Panc1 (cell line): ENCODE results near the gene SART1. TPM values are rescaled to one million over a fixed set of nuclear protein-coding genes. Genes with fewer than 3 reads are reported as not detected.
A peak's percentile ranks its signal among the peaks of the same experiment; 100 is the strongest.
"Not testable (repeated sequence)": the region's sequence is repeated elsewhere in the genome, so short reads cannot be mapped to it uniquely, and the experiment has no call there.

Experiments used
- ATAC-seq: fragments of 200-7000 bp; cut with Tn5 transposase; 2 replicates; pipeline ENCODE4 v1.9.1; 2020; ENCODE audit warnings: mild to moderate bottlenecking, moderate library complexity
- BruUV-seq: library from RNA; stranded (reverse); fragments of 400-500 nt; replicated peaks from 2 replicates; lab custom pipeline; 2021; lab: Mats Ljungman, UMichigan
- CTCF ChIA-PET: fragments of 300-600 bp; sonication (Branson Sonifier 250); formaldehyde crosslinking; loops from one replicate; lab custom pipeline; 2022; ENCODE audit warnings: antibody characterized with exemption; lab: Charles Lee
- POLR2A ChIA-PET: fragments of 300-600 bp; sonication (Branson Sonifier 250); formaldehyde crosslinking; loops from one replicate; lab custom pipeline; 2022; ENCODE audit warnings: antibody characterized with exemption; lab: Charles Lee
- DNase-seq: peaks from one replicate; pipeline ENCODE4 v3.0.0-alpha.2; 2010; ENCODE audit warnings: low read depth, low spot score
- H3K27ac ChIP-seq: 2 replicates; pipeline ENCODE4 v1.5.1; 2011; ENCODE audit warnings: mild to moderate bottlenecking, low read length, inconsistent platforms
- H3K27me3 ChIP-seq: fragments of 200-500 bp; sonication (Bioruptor generic); 2 replicates; pipeline ENCODE4 v1.6.0; 2014; ENCODE audit warnings: low read length, inconsistent platforms; ENCODE audit not compliant: control insufficient read depth, insufficient read depth
- H3K36me3 ChIP-seq: fragments of 200-500 bp; sonication (Bioruptor generic); 2 replicates; pipeline ENCODE4 v1.5.1; 2014; ENCODE audit warnings: inconsistent platforms, mild to moderate bottlenecking, low read length, moderate library complexity; ENCODE audit not compliant: control insufficient read depth, insufficient read depth
- H3K4me1 ChIP-seq: 2 replicates; pipeline ENCODE4 v1.5.1; 2011; ENCODE audit warnings: inconsistent platforms, mild to moderate bottlenecking, low read length, moderate library complexity; ENCODE audit not compliant: control insufficient read depth, insufficient read depth
- H3K4me3 ChIP-seq, 2 experiments: 2 replicates each; pipeline ENCODE4 v1.5.1; 2011 to 2012; ENCODE audit warnings: low read depth in 2 of 2, low read length in 2 of 2, mild to moderate bottlenecking in 2 of 2, inconsistent platforms in 1 of 2, moderate library complexity in 1 of 2
- H3K9me3 ChIP-seq: fragments of 200-500 bp; sonication (Bioruptor generic); 2 replicates; pipeline ENCODE4 v1.5.1; 2014; ENCODE audit warnings: low read depth, mild to moderate bottlenecking, inconsistent platforms, low read length, moderate library complexity; ENCODE audit not compliant: control insufficient read depth, insufficient read depth
- REST ChIP-seq, 2 experiments: IDR thresholded peaks; 2 replicates each; pipeline ENCODE4 v1.6.1; 2011 to 2012; ENCODE audit warnings: low read depth in 2 of 2, control low read depth in 1 of 2, low read length in 1 of 2, mild to moderate bottlenecking in 1 of 2, moderate library complexity in 1 of 2; ENCODE audit not compliant: insufficient read depth in 1 of 2
- SIN3A ChIP-seq: IDR thresholded peaks from 2 replicates; pipeline ENCODE4 v1.6.1; 2012; ENCODE audit warnings: low read depth, mild to moderate bottlenecking, low read length, moderate library complexity, borderline replicate concordance; ENCODE audit not compliant: insufficient read depth
- TCF7L2 ChIP-seq: IDR thresholded peaks from 2 replicates; pipeline ENCODE4 v1.6.1; 2011; ENCODE audit warnings: mild to moderate bottlenecking, low read depth, low read length, inconsistent platforms
- in situ Hi-C: cut with HindIII; loops from 2 replicates; pipeline ENCODE4 v1.10.0; 2016; ENCODE audit warnings: low sequenced_read_pairs, low pct_unique_long_range_greater_than_20kb
- intact Hi-C: fragments of 100-400 bp; cut with micrococcal nuclease; formaldehyde crosslinking; loops from one replicate; pipeline ENCODE4 v1.10.0; 2022; ENCODE audit not compliant: unreplicated experiment
- total RNA-seq: library from RNA; stranded (reverse); gene quantifications from one replicate; pipeline ENCODE4 v1.2.1, GENCODE V29; 2021; ENCODE audit not compliant: unreplicated experiment

Gene SART1
- total RNA-seq, 1 experiment from 2014 or later: 76.4 TPM

- peaks cover 48% of the 10 kb centered on the region for H3K4me1 ChIP-seq
- ChIA-PET POLR2A (no interaction called here), CTCF (interaction anchor here (0.8 kb wide), 1 partner anchor 14 kb away, joined by 4 read pairs; no protein-coding TSS in a partner anchor)
- no peak overlapping the region for H3K4me3 ChIP-seq
- TF ChIP-seq SIN3A (no peak), TCF7L2 (no peak), REST (IDR thresholded peaks at IDR 0.05; ENCODE audit: insufficient read depth in 1 of 2, low read depth in 2 of 2, low read length in 1 of 2) (no peak)
- peaks cover 7% of the 10 kb centered on the region; the same call in 1 of the 2 replicates for H3K36me3 ChIP-seq
- peak overlapping the region; percentile 10; the same call in 1 of the 2 replicates for H3K27ac ChIP-seq
- H3K9me3 ChIP-seq: no peaks in the 10 kb centered on the region
- in situ Hi-C loops (no loop called here), intact Hi-C loops (no loop called here)
- no peaks in the 10 kb centered on the region for H3K27me3 ChIP-seq
- DNase-seq (no peak), ATAC-seq (no peak)
- BruUV-seq: no TSS peak
These were observed 46.5 kb downstream of the SART1 start for GRCh38 chr11:66008095-66008467.

- DNase-seq (no peak), ATAC-seq (no peak)
- CTCF ChIA-PET: interaction anchor here (0.6 to 1.0 kb wide), 3 partner anchors 14 to 48 kb away, joined by 3 to 5 read pairs (median 4); no protein-coding TSS in a partner anchor
- TF ChIP-seq REST (IDR thresholded peaks at IDR 0.05; ENCODE audit: insufficient read depth in 1 of 2, low read depth in 2 of 2, low read length in 1 of 2) (no peak), TCF7L2 (no peak), SIN3A (no peak)
- H3K4me1 ChIP-seq: peaks cover 46% of the 10 kb centered on the region
- H3K27me3 ChIP-seq: no peaks in the 10 kb centered on the region
- H3K9me3 ChIP-seq: no peaks in the 10 kb centered on the region
- peak overlapping the region; percentile 10 for H3K27ac ChIP-seq
- intact Hi-C loops: no loop called here
- peaks cover 7% of the 10 kb centered on the region; the same call in 1 of the 2 replicates for H3K36me3 ChIP-seq
- POLR2A ChIA-PET: interaction anchor here (0.6 kb wide), 1 partner anchor 124 kb away, joined by 3 read pairs; no protein-coding TSS in a partner anchor
- no peak overlapping the region for H3K4me3 ChIP-seq
- in situ Hi-C loops: no loop called here
- BruUV-seq: no TSS peak
These were observed 47.1 kb downstream of the SART1 start for GRCh38 chr11:66008468-66009101.

GRCh38 chr11:66010036-66010435 is 48.5 kb downstream of the SART1 start:
- DNase-seq, BruUV-seq, H3K27ac ChIP-seq, H3K4me3 ChIP-seq, in situ Hi-C loops, POLR2A ChIA-PET, intact Hi-C loops, ATAC-seq, H3K27me3 ChIP-seq, H3K36me3 ChIP-seq, H3K9me3 ChIP-seq: not testable (repeated sequence)
- peaks cover 40% of the 10 kb centered on the region for H3K4me1 ChIP-seq
- CTCF ChIA-PET: interaction anchor here (0.9 kb wide), 1 partner anchor 1279 kb away, joined by 5 read pairs; the partner anchor contains the start of gene ANKRD13D
